Fibroblast of villous mesenchyme (primary cell): Measurements from ENCODE around the gene SNX20. TPM values are rescaled to one million over a fixed set of nuclear protein-coding genes. Genes with fewer than 3 reads are reported as not detected.

Experiments used
- DNase-seq: peaks from one replicate; pipeline ENCODE4 v3.0.0-alpha.2; 2010; ENCODE audit warnings: low read depth
- H3K4me3 ChIP-seq: 2 replicates; pipeline ENCODE4 v1.5.1; 2011; ENCODE audit warnings: low read depth, mild to moderate bottlenecking, low read length
- total RNA-seq: library from RNA; depleted of rRNA; stranded (reverse); fragments of >200 nt; gene quantifications from 2 replicates; pipeline ENCODE4 v1.2.3, GENCODE V29; 2012
- TF ChIP-seq, protein P1 (sequence below): IDR thresholded peaks from 2 replicates; pipeline ENCODE4 v1.5.1; 2012; ENCODE audit warnings: low read depth, mild to moderate bottlenecking, low read length; ENCODE audit not compliant: insufficient read depth

Gene SNX20
- total RNA-seq, 1 donor: not detected

DNA sequence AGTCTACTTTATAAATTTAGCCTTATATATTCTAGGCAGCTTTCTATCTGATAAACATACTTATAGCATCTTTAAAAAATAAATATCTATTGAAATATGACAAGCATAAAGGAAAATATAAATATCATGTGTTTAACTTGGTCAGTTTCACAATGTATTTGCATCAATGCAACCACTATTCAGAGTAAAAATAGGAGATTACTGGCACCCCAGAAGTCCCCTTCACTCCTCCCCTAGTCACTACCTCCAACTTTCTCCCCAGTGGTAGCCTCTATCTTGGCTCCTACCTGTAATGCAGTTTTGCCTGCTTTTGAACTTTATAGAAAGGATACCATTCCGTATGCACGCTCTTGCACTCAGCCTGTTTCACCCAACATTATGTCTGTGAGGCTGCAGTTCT lies 9.1 kb upstream of the SNX20 start:
- TF ChIP-seq, protein P1, sequence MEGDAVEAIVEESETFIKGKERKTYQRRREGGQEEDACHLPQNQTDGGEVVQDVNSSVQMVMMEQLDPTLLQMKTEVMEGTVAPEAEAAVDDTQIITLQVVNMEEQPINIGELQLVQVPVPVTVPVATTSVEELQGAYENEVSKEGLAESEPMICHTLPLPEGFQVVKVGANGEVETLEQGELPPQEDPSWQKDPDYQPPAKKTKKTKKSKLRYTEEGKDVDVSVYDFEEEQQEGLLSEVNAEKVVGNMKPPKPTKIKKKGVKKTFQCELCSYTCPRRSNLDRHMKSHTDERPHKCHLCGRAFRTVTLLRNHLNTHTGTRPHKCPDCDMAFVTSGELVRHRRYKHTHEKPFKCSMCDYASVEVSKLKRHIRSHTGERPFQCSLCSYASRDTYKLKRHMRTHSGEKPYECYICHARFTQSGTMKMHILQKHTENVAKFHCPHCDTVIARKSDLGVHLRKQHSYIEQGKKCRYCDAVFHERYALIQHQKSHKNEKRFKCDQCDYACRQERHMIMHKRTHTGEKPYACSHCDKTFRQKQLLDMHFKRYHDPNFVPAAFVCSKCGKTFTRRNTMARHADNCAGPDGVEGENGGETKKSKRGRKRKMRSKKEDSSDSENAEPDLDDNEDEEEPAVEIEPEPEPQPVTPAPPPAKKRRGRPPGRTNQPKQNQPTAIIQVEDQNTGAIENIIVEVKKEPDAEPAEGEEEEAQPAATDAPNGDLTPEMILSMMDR: no peak
- DNase-seq: no peak
- H3K4me3 ChIP-seq: no peak overlapping the region

DNA sequence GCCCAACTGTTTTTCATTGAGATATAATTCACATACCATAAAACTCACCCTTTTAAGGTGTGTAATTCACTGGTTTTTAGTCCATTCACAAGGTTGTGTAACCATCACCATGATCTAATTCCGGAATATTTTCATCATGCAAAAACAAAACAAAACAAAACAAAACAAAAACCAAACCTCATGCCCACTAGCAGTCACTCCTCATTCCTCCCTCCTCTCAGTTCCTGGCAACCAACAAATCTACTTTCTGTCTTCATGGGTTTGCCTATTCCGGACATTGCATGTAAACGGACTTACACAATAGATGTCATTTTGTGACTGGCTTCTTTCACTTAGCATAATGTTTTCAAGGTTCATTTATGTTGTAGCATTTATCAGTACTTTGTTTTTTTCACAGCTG lies 7.8 kb upstream of the SNX20 start:
- no peak overlapping the region for H3K4me3 ChIP-seq
- TF ChIP-seq, protein P1: no peak
- DNase-seq: peak; percentile 7

DNA sequence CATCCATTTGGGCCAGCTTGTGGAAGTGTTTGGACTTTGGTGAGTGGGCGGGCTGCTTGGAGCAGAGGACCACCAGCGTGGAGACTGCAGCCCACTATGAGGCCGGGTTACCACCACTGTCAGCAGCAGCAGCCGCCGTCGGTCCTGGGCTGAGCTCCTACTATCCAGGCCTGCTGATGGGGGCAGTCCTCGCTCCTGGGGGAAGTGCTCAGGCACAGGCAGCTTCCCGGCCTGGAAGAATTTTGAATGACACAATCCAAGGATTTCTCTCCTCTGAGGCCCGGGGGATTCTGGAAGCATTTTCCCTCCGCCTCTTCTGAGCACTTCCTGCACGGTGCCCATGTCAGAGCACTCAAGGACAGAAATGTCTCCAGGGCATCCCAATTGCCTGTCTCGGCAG lies 7.0 kb upstream of the SNX20 start:
- TF ChIP-seq, protein P1: no peak
- H3K4me3 ChIP-seq: no peak overlapping the region
- no peak for DNase-seq

- no peak for DNase-seq
- TF ChIP-seq, protein P1: no peak
- H3K4me3 ChIP-seq: no peak overlapping the region
Measured at GRCh38 chr16:50685462-50686063, 4.5 kb upstream of the SNX20 start.

DNA sequence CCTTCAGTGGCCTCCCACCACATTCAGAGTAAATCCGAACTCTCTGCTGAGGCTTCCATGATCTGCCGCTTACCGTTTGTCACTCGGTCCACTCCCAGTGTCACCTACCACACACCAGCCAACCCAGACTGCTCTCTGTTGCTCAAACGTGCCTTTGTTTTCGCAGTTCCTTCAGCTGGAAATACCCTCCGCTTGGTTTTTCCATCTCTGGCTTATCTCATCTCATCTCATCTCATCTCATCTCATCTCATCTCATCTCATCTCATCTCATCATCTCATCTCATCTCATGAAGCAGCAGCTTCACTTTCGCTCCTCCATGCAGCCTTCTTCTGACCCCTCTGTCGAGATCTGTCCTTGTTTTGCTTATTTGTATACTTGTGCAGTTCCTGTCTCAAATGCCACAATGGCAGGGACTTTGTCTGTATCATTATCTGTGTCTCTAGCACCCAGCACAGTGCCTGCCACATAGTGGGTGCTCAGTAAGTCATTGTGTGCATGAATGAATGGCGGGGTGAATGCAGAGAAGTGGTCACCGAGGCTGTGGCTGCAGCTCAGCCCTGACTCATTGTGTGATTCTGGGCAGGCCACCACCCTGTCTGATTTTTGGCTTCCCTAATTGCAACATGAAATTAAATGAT lies 3.8 kb upstream of the SNX20 start:
- TF ChIP-seq, protein P1: no peak
- DNase-seq: no peak

GRCh38 chr16:50683689-50684374 lies 2.7 kb upstream of the SNX20 start:
- TF ChIP-seq, protein P1: no peak
- no peak overlapping the region for H3K4me3 ChIP-seq
- DNase-seq: no peak

More for the DNA sequence above, 3.8 kb upstream of the SNX20 start:
- H3K4me3 ChIP-seq: no peak overlapping the region
